HG03460 (cell line): ENCODE data around the gene COL6A5.
"Not testable (repeated sequence)": the region's sequence is repeated elsewhere in the genome, so short reads cannot be mapped to it uniquely, and the experiment has no call there.

Source experiments
- ATAC-seq: cut with Tn5 transposase; IDR thresholded peaks from one replicate; pipeline ENCODE4 v1.9.1; 2021; ENCODE audit not compliant: unreplicated experiment

Gene COL6A5

DNA sequence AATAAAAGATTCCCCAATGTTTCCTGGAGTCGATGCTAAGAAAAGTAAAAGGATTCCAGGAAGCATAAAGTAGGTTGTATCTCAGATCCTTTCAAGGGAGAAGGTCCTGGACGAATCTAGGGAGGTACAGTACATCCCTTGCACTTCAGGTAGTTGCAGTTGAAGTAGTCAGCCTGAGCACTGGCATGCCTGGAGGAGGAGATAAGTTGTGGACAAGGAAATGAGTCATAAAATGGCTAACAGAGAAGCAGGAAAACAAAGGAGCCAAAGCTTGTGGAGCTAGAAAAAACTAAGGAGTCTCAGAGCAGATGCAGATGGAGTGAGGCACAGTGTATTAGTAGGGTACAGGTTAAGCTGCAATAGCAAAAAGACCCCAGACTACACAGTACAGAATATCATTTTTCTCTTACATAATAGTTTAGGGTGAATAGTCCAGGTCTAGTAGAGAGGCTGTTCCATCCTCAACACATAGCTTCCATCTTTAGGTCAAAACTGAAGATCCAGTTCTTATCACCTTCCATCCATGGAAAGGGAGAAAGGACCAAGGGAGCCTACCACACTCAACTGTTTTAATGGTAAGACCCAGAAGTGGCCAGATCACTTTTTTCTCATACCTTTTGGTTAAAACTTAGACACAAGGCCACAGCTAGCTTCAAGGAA is 41.3 kb downstream of the COL6A5 start:
- ATAC-seq = no peak

DNA sequence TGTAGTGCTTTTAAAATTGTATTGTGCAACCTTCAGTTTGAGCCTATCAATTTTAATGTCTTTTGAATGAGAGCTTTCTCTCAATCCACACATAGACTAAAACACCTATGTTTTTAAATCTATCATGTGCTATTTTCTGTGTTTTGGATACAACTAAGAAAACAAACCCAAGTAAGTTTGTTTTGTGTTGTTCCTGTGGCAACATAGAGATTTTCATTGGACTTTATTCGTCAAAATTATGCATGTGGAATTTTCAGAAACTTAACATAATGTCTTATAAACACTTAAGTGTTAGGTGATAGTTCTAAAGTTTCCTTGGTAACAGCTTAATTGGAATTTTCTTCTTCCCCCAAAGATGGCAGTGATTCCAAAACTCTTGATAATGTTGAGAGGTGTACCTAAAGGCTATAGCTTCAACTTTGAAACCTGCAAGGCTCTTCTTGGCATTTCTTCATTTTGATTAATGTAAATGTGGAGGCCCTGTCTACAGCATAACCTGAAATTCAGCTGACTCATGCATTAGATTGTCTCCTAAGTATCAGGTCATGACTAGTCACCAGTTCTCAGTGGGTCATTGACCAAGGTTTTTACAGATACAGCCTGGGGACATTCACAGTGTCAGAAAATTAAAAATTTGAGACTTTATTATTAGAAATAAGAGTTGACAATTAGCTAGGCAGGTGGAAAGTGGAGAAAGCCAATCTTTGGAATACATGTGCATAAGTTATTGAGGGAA is 44.4 kb downstream of the COL6A5 start:
- no peak for ATAC-seq

DNA sequence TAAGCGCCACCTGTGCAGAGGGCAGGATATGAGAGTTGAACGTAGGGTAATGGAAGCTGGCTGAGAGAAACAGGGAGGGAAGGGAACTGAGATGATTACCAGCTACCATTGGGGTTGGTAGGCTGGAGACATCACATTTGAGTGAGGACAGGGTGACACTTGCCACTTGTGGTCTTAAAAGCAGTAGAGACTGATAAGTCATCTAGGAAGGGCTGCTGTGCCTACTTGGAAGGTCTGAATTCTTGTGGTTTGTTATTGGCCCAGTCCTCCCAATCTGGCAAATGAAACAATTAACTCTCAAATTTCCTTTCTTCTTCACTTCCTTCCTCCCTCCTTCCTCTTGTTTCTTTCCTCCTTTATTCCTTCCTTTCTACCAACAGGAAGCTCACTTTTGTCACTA is 46.8 kb downstream of the COL6A5 start:
- ATAC-seq = no peak

DNA sequence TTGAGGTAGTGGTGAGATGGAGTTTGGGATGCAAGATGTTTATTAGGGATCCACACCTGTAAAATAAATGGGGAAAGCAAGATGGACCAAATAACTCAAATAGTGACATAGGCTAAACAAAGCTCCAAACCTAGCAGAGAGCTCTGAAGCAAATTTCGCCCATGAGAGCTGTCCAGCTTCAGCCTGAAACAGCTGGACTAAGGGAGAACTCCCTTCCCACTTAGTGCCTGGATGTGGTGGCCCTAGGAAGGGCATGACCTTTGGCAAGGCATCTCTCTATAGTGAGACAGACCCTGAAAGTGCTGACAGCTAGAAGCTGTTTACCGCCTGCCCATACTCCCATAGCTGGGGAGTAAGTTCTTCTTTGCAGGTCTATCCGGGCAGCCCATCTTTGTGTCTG is 48.1 kb downstream of the COL6A5 start:
- ATAC-seq = no peak

DNA sequence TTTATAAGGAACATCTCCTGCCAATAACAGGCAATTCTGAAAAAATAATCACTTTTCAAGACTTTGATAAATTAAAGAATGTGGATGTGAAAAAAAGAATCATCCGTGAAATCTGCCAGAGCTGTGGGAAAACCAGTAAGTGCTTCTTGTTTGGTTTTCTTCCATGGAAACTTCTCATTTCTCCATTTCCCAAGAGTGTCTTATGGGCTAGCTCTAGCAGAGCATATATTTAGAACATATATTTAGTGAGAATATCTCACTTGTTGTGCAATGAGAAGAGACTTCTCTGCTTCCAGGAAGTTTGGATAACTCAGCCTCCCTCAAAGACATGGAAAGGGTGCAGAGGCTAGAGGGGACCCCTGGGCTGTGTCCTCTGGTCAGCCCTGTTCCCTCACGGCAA is 49.9 kb downstream of the COL6A5 start:
- ATAC-seq = no peak

DNA sequence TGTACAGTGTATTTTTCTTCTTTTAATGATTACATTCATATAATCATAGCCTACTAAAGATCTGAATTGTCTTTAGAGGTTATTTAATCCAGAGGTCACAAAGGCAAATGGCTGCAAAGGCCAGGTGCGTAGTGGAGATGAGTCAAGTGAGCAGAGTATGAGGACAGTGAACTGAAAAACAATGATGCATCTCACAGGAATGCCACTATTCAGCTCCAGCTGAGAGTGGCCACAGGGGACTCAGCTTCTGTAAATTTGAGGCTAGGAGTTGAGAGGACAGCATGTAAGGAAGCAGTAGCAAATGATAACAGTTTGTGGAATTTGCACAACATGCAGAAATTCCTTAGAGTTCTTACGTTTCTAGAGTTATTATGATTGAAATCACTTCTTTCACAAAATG is 50.4 kb downstream of the COL6A5 start:
- no peak for ATAC-seq

DNA sequence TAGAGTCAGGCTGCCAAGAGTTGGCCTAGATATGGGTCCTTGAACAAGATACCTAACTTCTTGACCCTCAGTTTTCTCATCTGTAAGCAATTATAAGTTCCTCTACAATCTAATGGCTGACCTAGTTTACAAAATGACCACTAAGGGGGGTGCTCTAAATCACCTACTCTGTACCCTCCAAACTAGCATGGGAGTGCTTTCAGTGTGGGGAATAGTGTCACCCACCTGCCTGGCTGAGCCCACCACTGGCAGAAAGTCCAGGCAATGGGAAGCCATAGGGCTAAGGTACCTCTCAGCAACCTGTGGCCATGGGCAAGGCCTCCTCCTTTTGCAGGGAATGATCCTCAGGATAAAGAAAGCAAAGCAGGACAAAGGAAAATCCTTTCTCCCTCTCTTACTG is 58.9 kb downstream of the COL6A5 start:
- ATAC-seq = no peak

DNA sequence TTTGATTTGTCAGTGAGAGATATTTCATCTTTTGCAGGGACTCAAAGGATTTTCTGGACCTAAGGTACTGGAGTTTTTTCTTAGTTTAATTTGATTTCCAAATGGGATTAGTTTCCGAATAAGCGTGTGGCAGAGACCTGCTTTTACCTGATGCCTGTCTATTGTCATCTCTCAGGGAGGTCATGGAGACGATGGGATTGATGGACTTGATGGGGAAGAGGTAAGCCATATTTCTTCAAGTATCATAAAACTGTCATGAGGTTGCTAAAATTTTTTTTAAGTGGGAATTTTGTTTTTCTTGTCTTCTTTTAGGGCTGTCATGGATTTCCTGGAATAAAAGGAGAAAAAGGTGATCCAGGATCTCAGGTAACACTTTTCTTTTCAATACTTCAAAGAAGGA is 60.5 kb downstream of the COL6A5 start:
- ATAC-seq = no peak

DNA sequence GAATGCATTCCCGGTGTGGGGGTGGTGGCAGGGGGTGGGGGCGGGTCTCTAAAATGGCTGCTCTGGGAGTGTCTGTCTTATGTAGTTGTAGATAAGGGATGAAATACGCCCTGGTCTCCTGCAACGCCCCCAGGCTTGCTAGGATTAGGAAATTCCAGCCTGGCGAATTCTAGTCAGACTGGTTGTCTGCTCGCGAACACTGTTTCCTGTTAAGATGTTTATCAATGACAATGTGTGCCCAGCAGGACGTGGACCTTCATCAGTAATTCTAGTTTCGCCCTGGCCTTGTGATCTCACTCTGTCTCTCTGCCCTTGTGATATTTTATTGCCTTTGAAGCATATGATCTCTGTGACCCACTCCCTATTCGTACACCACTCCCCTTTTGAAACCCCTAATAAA is 62.8 kb downstream of the COL6A5 start:
- ATAC-seq = not testable (repeated sequence)

DNA sequence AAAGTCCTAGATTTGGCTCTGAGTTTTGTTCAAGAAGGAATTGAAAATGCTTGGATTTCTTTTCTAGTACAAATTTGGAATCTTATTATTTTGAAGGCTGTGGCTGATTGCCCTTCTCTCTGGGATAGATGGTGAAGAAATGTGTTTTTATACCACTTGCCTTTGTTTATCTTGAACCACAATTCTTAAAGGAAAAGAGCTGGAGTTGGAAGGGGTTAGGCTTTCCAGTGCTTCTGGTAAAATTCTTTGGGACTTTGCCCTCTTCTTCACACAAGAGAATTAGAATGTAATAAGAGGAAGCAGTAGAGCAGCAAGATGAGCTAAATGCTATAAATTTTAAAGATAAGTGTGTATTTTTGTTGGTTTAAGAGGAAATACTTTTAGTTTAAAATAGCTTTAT is 65.8 kb downstream of the COL6A5 start:
- no peak for ATAC-seq

DNA sequence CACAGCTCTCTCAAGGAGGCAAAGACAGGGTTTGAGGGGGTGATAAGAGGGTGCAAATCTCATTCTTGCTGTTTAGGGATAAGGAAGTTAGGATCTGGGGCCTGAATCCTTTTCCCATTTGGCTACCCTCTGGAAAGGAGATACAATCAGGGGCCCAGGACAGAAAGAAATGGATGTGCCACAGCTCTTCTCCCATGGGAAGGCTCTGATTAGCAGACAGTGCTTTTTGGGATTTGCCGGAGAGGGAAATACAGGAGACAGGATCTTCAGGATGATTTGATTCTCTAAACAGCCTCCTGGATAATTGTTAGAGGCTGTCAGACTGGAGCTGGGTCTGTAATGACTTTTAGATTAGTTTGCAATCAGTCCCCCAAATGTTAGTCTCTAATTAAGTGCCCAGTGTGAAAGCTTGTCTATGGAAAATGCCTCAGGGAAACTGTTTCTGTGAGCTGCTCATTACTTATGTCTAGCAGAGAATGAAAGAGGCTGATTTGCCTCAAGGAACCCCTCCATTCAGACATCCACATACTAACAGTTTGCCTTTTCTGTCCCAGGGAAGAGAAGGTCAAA is 67.6 kb downstream of the COL6A5 start:
- ATAC-seq = no peak

DNA sequence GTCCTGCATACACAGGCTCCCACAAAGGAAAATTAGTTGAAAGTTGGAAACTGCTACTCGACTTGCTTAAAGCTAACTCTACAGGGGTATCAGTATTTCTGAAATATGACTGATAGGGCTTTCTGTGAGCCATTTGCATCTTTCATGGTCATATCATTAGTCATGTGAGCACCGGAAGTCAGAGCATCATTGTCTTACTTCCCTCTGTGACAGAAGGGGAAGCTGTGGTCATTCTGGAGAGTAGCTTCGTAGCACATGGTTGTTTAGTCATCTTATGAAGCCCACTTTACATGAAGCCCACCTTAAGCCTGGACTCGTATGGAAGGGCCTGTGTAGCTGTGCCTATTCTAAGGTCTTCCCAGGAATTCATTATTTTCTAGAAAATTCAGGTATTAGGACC is 69.0 kb downstream of the COL6A5 start:
- no peak for ATAC-seq

DNA sequence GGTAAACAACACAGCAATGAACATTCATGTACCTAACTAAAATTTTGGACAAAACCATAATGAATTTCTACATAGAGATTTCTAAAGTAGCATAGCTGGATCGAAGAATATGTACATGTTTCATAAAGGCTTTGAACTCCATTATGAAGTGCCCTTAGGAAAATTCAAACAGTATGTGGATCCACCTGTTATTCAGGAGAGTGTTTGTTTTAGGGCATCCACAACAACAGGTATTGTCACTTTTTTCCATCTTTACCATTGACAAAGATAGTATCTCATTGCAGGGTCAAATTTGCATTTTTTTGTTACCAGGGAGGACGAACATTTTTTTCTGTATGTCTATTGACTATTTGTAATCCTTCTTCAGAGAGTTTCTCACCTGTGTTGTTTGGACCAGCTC is 75.0 kb downstream of the COL6A5 start:
- no peak for ATAC-seq

DNA sequence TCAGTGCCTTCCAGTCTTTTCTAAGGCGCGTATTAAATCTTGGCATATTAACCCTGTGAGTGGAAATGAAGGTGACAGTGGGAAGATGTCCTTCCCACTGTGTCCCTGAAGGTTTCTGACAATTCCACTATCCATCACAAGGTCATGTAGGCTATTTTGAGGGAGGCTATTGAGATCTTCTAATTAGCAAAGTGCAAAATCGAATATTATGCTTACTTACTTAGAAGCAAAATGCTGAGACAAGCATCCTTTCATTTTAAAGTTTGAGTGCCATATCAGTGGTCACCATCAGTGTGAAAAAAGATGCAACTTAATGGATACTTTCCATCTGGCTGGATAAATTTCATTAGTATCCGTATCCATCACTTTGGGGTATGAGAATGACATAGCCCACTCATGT is 77.6 kb downstream of the COL6A5 start:
- ATAC-seq = no peak

DNA sequence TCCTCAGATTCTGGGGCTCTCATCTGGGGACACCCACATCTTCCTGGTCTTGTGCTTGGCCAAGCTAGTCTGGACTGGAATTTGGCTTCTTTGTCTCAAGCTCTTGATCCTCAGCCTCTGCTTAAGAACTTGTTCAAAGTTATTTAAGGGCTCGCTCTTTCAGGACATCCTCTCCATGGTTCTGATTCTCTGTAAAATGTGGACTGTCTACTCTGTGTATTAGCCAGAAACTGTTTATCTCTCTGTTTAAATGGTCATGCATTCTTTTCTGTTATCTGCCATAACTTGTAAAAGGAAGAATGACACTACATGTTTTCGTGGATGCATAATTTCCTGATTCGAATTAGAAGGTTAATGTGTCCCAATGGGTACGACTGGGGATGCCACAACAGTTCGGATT is 79.4 kb downstream of the COL6A5 start:
- no peak for ATAC-seq

DNA sequence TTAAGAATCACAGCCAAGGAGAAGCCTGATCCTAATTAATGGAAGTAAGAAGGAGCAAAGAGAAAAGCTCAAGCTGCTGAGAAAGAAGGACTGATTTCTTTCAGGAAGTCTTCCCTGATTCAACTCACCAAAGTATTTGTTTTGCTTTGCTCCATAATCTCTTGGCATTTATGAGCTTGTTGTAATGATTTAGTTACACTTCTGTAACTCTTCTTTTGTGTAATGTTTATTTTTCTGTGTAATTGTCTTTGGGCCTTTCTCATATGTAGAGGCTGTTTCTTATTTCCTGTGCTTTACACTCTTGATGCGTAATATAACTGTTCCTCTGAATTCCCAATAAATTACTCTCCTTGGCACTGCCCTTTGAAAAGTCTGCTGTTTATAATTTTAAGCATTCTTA is 80.0 kb downstream of the COL6A5 start:
- no peak for ATAC-seq

DNA sequence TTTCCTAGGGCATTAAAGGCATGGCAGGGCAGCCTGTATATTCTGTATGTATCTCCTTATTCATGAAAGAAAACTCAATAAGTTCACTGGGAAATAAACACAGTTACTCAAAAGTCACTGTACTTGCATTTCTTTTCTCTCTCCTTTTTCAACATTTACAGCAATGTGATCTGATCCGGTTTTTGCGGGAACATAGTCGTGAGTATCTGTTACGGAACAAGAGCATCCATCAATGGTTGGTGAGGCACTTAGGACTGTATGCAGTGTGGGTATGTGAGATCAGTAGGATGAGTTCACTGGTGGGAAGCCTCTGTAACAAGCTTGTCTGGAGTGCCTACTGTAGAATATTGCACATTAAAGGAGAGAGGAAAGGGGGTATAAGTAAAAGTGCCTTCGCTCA is 80.7 kb downstream of the COL6A5 start:
- ATAC-seq = no peak

DNA sequence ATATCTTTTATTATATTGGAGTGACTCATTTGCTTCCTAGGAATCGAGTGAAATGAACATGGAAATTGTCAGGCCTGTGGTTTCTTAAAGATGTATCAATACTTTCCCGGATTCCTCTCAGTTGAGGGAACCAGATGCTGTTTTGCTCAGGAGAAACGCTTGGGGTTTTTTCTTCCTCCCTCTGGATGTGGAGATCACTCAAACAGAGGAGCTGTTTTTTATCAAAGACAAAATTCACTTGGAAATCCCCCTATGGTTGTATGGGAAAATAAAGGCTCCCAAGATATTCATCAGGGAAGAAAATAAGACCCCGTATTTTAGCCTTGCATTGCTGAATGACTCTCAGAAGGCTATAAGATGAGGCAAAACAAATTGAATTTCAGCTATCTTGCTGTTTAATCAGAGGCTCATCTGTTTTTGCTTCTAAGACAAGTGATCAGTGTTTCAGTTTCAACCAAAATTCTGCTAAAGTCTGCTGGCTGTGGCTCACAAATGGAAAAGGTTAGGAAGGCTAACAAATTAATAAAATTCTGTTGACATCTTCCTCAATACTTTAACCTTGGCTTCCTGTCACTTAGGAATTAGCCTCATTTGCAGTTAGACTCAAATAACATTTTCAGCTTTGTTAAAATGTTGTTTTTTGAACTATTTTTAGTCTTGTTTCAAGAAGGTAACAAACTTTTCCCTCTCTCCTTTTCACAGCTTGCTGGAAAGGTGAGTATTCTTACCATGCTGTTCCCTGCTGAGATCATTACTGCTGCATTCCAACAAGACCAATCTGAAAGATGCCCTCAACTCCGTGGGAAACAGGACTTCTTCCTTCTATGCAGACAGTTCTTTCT is 83.6 kb downstream of the COL6A5 start:
- no peak for ATAC-seq

DNA sequence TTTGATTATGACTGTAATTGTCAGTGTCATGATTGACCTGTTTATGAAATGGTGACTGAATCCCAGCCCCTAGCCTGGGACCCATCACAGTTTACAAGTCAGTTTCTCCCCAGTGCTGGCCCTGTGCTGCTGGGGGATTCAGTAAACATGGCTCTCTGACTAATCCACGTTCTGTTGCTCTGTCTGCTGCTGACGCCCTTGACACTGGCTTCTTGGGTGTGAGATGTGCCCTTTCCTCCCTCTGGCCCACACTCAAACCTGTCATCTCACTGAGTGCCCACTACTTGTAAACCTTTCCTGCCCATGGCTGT is 84.2 kb downstream of the COL6A5 start:
- no peak for ATAC-seq

DNA sequence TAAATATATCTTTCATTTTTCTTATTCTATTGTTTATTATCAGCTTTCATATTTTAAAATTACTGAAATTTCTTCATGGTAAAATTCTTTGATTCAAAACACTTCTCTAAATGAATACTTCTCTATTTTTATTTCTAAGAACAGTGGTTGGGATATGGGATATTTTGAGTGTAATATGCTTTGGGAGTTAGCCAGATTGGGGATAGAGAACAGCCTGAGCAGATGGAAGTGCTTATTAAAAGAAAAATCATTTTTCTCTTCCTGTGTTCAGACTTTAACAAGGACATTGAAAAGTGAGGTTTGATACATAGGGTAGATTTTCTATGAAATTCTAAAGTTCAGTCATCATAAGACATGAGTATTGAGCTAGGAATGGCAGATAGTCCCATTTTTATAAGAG is 84.8 kb downstream of the COL6A5 start:
- no peak for ATAC-seq

DNA sequence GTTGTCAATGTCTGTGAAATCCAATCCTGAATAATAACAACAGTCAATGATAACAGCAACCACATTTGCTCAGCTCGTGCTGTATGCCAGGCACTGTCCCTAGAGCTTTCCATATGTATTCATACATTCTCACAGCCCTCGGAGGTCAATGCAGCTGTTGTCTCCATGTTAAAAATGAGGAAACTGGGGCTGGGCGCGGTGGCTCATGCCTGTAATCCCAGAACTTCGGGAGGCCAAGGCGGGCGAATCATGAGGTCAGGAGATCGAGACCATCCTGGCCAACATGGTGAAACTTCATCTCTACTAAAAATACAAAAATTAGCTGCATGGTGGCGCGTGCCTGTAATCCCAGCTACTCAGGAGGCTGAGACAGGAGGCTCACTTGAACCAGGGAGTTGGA is 86.6 kb downstream of the COL6A5 start:
- ATAC-seq = not testable (repeated sequence)

DNA sequence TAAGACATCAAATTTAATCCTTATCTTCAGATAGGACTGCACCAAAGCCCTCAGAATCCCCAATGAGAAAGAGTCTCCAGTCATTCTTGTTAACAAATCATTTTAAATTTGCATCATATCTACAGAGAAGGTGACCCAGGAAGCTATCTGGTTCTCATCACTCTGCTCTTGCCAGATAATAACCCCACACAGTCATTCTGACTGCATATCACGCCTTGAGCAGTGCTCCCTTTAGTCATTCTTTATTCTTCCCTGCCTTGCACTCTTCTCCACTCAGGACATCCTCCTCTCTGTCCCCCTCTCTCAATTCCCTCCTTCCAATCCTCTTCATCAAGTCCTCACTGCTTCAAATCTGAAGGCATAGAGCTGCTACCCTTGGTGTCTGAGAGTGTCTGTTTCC is 87.8 kb downstream of the COL6A5 start:
- ATAC-seq = no peak
